Posterior vena cava (tissue), 2 donors: Measurements from ENCODE around the gene CFAP410. TPM values are rescaled to one million over a fixed set of nuclear protein-coding genes. Genes with fewer than 3 reads are reported as not detected.

Experiments
- DNase-seq: peaks from one replicate; pipeline ENCODE4 v3.0.0-alpha.2; 2020; ENCODE audit warnings: low spot score
- intact Hi-C, 2 donors: fragments of 100-400 bp; cut with DNase I; formaldehyde crosslinking; loops; one replicate each; pipeline versions ENCODE4 v1.14.1 to v1.14.2; 2022 to 2023
- total RNA-seq, 2 donors: library from RNA; stranded (reverse); fragmentation: NEBNext Ultra II Directional; extraction: Animal tissue kit (Norgen Biotek cat#: 25700); gene quantifications; one replicate each; pipeline ENCODE4 v1.2.1, GENCODE V29; 2021
- donor health status: DM: yes; HTN: yes; CAD: no.
- donor health status: DM: yes; HTN: yes; CAD: no.

CFAP410 gene
- total RNA-seq, 2 donors from 2014 or later, result 18.1 to 18.8 TPM

GRCh38 chr21:44324106-44324853 lies 14.9 kb downstream of the CFAP410 start:
- intact Hi-C loops, result no loop called here

GRCh38 chr21:44323591-44323990 lies 15.6 kb downstream of the CFAP410 start:
- intact Hi-C loops, result no loop called here
- no peak for DNase-seq

More at GRCh38 chr21:44324106-44324853, 14.9 kb downstream of the CFAP410 start:
- no peak for DNase-seq

- intact Hi-C loops, result no loop called here
- DNase-seq, result no peak
Observed at GRCh38 chr21:44322621-44323325, 16.4 kb downstream of the CFAP410 start.

- intact Hi-C loops, result no loop called here
- DNase-seq, result no peak
Observed at GRCh38 chr21:44321846-44322450, 17.2 kb downstream of the CFAP410 start.

GRCh38 chr21:44320847-44321246 lies 18.3 kb downstream of the CFAP410 start:
- intact Hi-C loops, result no loop called here
- DNase-seq, result no peak

GRCh38 chr21:44319407-44320065 lies 19.7 kb downstream of the CFAP410 start:
- intact Hi-C loops, result no loop called here

GRCh38 chr21:44318489-44319285 lies 20.5 kb downstream of the CFAP410 start:
- DNase-seq, result no peak
- intact Hi-C loops, result no loop called here

More at GRCh38 chr21:44319407-44320065, 19.7 kb downstream of the CFAP410 start:
- DNase-seq, result no peak

- no peak for DNase-seq
- intact Hi-C loops, result no loop called here
Observed at GRCh38 chr21:44317871-44318270, 21.3 kb downstream of the CFAP410 start.

GRCh38 chr21:44317241-44317782 lies 21.9 kb downstream of the CFAP410 start:
- intact Hi-C loops, result no loop called here
- DNase-seq, result no peak

- DNase-seq, result no peak
- intact Hi-C loops, result no loop called here
Observed at GRCh38 chr21:44316277-44316900, 22.8 kb downstream of the CFAP410 start.

GRCh38 chr21:44315691-44316203 lies 23.4 kb downstream of the CFAP410 start:
- DNase-seq, result no peak
- intact Hi-C loops, result no loop called here

GRCh38 chr21:44314561-44314960 lies 24.6 kb downstream of the CFAP410 start:
- intact Hi-C loops, result no loop called here

GRCh38 chr21:44314128-44314527 lies 25.1 kb downstream of the CFAP410 start:
- intact Hi-C loops, result no loop called here
- DNase-seq, result no peak

More at GRCh38 chr21:44314561-44314960, 24.6 kb downstream of the CFAP410 start:
- DNase-seq, result no peak

- intact Hi-C loops, result no loop called here
- no peak for DNase-seq
Observed at GRCh38 chr21:44313451-44313850, 25.7 kb downstream of the CFAP410 start.

GRCh38 chr21:44312716-44313115 lies 26.5 kb downstream of the CFAP410 start:
- DNase-seq, result no peak
- intact Hi-C loops, result no loop called here

- intact Hi-C loops, result no loop called here
- no peak for DNase-seq
Observed at GRCh38 chr21:44312089-44312488, 27.1 kb downstream of the CFAP410 start.

- intact Hi-C loops, result no loop called here
- no peak for DNase-seq
Observed at GRCh38 chr21:44310628-44311507, 28.3 kb downstream of the CFAP410 start.
